HCT116 (cell line): Measurements from ENCODE around the gene RBM15B. TPM values are rescaled to one million over a fixed set of nuclear protein-coding genes. Genes with fewer than 3 reads are reported as not detected.

Source experiments
- ATAC-seq: fragments of 200-7000 bp; cut with Tn5 transposase; 2 replicates; pipeline ENCODE4 v1.9.1; 2020; ENCODE audit warnings: mild to moderate bottlenecking, moderate library complexity
- BruUV-seq: library from RNA; stranded (reverse); fragments of 400-500 nt; replicated peaks from 2 replicates; lab custom pipeline; 2021; lab: Mats Ljungman, UMichigan
- CTCF ChIA-PET: fragments of 300-600 bp; sonication (Branson Sonifier 250); formaldehyde crosslinking; loops from one replicate; lab custom pipeline; 2021; ENCODE audit warnings: antibody characterized with exemption; lab: Charles Lee
- POLR2A ChIA-PET: fragments of 300-600, 350-600 bp; sonication (Branson Sonifier 250); formaldehyde crosslinking; loops from one replicate; lab custom pipeline; 2021; ENCODE audit warnings: antibody characterized with exemption; lab: Charles Lee
- RAD21 ChIA-PET, 2 experiments: fragments of 300-600 bp; sonication (Branson Sonifier 250); formaldehyde crosslinking; loops; one replicate each; lab custom pipeline; 2023; ENCODE audit warnings: low total read pairs in 2 of 2; ENCODE audit not compliant: uncharacterized antibody in 2 of 2, unreplicated experiment in 2 of 2, low non-redundant PET in 1 of 2; lab: Charles Lee
- DNase-seq: peaks from one replicate; pipeline ENCODE4 v3.0.0-alpha.2; 2010; ENCODE audit warnings: low read depth, low spot score
- H2AFZ ChIP-seq: fragments of 200-600 bp; shearing (Covaris generic), sonication (generic); 2 replicates; pipeline ENCODE4 v1.6.1; 2017; ENCODE audit warnings: low read depth, mixed run types, mixed read lengths, antibody characterized with exemption, low read length; ENCODE audit not compliant: poor library complexity, severe bottlenecking
- H3K27ac ChIP-seq: 2 replicates; pipeline ENCODE4 v1.5.1; 2012; ENCODE audit warnings: low read depth, low read length
- H3K27me3 ChIP-seq: fragments of 200-600 bp; sonication (generic); 2 replicates; pipeline ENCODE4 v1.6.1; 2016; ENCODE audit warnings: mixed run types, low read length, mixed read lengths; ENCODE audit not compliant: insufficient read depth
- H3K36me3 ChIP-seq, 2 experiments: fragments of 200-500 bp in 1 of 2; fragments of 200-600 bp in 1 of 2; sonication (Bioruptor generic) in 1 of 2; sonication (generic) in 1 of 2; 2 replicates each; pipeline versions ENCODE4 v1.5.1 to v1.6.1; 2014 to 2016; ENCODE audit warnings: low read length in 2 of 2, inconsistent platforms in 1 of 2, mixed read lengths in 1 of 2, mixed run types in 1 of 2; ENCODE audit not compliant: insufficient read depth in 2 of 2, control insufficient read depth in 1 of 2
- H3K4me1 ChIP-seq, 2 experiments: fragments of 200-600 bp in 1 of 2; sonication (generic) in 1 of 2; 2 replicates each; pipeline versions ENCODE4 v1.5.1 to v1.6.1; 2012 to 2017; ENCODE audit warnings: low read length in 2 of 2, inconsistent platforms in 1 of 2, mild to moderate bottlenecking in 1 of 2, mixed read lengths in 1 of 2, mixed run types in 1 of 2, moderate library complexity in 1 of 2; ENCODE audit not compliant: insufficient read depth in 2 of 2, control insufficient read depth in 1 of 2
- H3K4me2 ChIP-seq: fragments of 200-600 bp; sonication (generic); 2 replicates; pipeline ENCODE4 v1.6.1; 2017; ENCODE audit warnings: mixed run types, low read length, mixed read lengths
- H3K4me3 ChIP-seq, 2 experiments: fragments of 200-600 bp in 1 of 2; sonication (generic) in 1 of 2; replicated peaks in 1 of 2; 2 replicates each; pipeline ENCODE4 v1.5.1; 2011 to 2016; ENCODE audit warnings: low read length in 2 of 2, control low read depth in 1 of 2, low read depth in 1 of 2, mild to moderate bottlenecking in 1 of 2, mixed read lengths in 1 of 2, mixed run types in 1 of 2
- H3K79me2 ChIP-seq: fragments of 200-600 bp; sonication (generic); 2 replicates; pipeline ENCODE4 v1.6.1; 2017; ENCODE audit warnings: mild to moderate bottlenecking, mixed run types, low read length, moderate library complexity, mixed read lengths; ENCODE audit not compliant: insufficient read depth
- H3K9ac ChIP-seq: fragments of 200-600 bp; sonication (generic); 2 replicates; pipeline ENCODE4 v1.6.1; 2016; ENCODE audit warnings: low read length, mixed read lengths
- H3K9me2 ChIP-seq: fragments of 200-600 bp; sonication (generic), shearing (Covaris generic); 2 replicates; pipeline ENCODE4 v1.6.1; 2017; ENCODE audit warnings: mixed run types, mild to moderate bottlenecking, moderate library complexity; ENCODE audit not compliant: insufficient read depth
- H3K9me3 ChIP-seq, 2 experiments: fragments of 200-500 bp in 1 of 2; fragments of 200-600 bp in 1 of 2; sonication (Bioruptor generic) in 1 of 2; sonication (generic) in 1 of 2; 2 replicates each; pipeline ENCODE4 v1.6.1; 2014 to 2017; ENCODE audit warnings: low read length in 2 of 2, mixed read lengths in 2 of 2, inconsistent platforms in 1 of 2, low read depth in 1 of 2, mild to moderate bottlenecking in 1 of 2, mixed run types in 1 of 2, moderate library complexity in 1 of 2; ENCODE audit not compliant: control insufficient read depth in 1 of 2, insufficient read depth in 1 of 2
- H4K20me1 ChIP-seq: fragments of 200-600 bp; sonication (generic), shearing (Covaris generic); 2 replicates; pipeline ENCODE4 v1.6.1; 2017; ENCODE audit warnings: mixed run types, mild to moderate bottlenecking, moderate library complexity; ENCODE audit not compliant: insufficient read depth
- CEBPB ChIP-seq: IDR thresholded peaks from 2 replicates; pipeline ENCODE4 v1.6.1; 2012; ENCODE audit warnings: low read depth
- EGR1 ChIP-seq: IDR thresholded peaks from 2 replicates; pipeline ENCODE4 v1.6.1; 2012; ENCODE audit warnings: low read depth
- ELF1 ChIP-seq: IDR thresholded peaks from 2 replicates; pipeline ENCODE4 v1.6.1; 2012; ENCODE audit warnings: low read depth, borderline replicate concordance
- EZH2 ChIP-seq: fragments of 200-600 bp; sonication (generic); IDR thresholded peaks from 2 replicates; pipeline ENCODE4 v1.6.1; 2017; ENCODE audit warnings: antibody characterized with exemption, mixed run types
- FOSL1 ChIP-seq: IDR thresholded peaks from 2 replicates; pipeline ENCODE4 v1.6.1; 2012; ENCODE audit warnings: low read depth
- JUND ChIP-seq: IDR thresholded peaks from 2 replicates; pipeline ENCODE4 v1.6.1; 2012
- SP1 ChIP-seq: IDR thresholded peaks from 2 replicates; pipeline ENCODE4 v1.6.1; 2012; ENCODE audit warnings: low read depth
- YY1 ChIP-seq: IDR thresholded peaks from 2 replicates; pipeline ENCODE4 v1.6.1; 2011; ENCODE audit warnings: low read length, low read depth, moderate library complexity, mild to moderate bottlenecking; ENCODE audit not compliant: insufficient replicate concordance; ENCODE audit errors: extremely low read depth
- ZNF274 ChIP-seq: fragments of 200-500 bp; sonication (Bioruptor generic); IDR thresholded peaks from 2 replicates; pipeline ENCODE4 v1.6.1; 2014; ENCODE audit warnings: mild to moderate bottlenecking, low read depth, low read length, inconsistent platforms
- intact Hi-C: fragments of 100-400 bp; cut with micrococcal nuclease; formaldehyde crosslinking; loops from 2 replicates; pipeline ENCODE4 v1.10.0; 2022
- total RNA-seq: library from RNA; stranded (reverse); gene quantifications from one replicate; pipeline ENCODE4 v1.2.1, GENCODE V29; 2021; ENCODE audit not compliant: unreplicated experiment
- TF ChIP-seq, protein P1 (sequence below): IDR thresholded peaks from 2 replicates; pipeline ENCODE4 v1.6.1; 2012
- TF ChIP-seq, protein P2 (sequence below): IDR thresholded peaks from 2 replicates; pipeline ENCODE4 v1.6.1; 2012; ENCODE audit warnings: low read depth
- TF ChIP-seq, protein P3 (sequence below): IDR thresholded peaks from 2 replicates; pipeline ENCODE4 v1.6.1; 2012
- TF ChIP-seq, protein P4 (sequence below), 3 experiments: fragments of 200-600 bp in 1 of 3; sonication (generic) in 1 of 3; IDR thresholded peaks in 2 of 3; conservative IDR thresholded peaks in 1 of 3; 2 replicates each; pipeline ENCODE4 v1.5.1; 2012 to 2017; ENCODE audit warnings: low read depth in 2 of 3, low read length in 2 of 3, antibody characterized with exemption in 1 of 3, borderline replicate concordance in 1 of 3, control low read depth in 1 of 3, mild to moderate bottlenecking in 1 of 3, mixed read lengths in 1 of 3, mixed run types in 1 of 3, moderate library complexity in 1 of 3; ENCODE audit not compliant: insufficient read depth in 1 of 3

The RBM15B gene
- total RNA-seq, 1 experiment from 2014 or later, result 24.1 TPM

DNA sequence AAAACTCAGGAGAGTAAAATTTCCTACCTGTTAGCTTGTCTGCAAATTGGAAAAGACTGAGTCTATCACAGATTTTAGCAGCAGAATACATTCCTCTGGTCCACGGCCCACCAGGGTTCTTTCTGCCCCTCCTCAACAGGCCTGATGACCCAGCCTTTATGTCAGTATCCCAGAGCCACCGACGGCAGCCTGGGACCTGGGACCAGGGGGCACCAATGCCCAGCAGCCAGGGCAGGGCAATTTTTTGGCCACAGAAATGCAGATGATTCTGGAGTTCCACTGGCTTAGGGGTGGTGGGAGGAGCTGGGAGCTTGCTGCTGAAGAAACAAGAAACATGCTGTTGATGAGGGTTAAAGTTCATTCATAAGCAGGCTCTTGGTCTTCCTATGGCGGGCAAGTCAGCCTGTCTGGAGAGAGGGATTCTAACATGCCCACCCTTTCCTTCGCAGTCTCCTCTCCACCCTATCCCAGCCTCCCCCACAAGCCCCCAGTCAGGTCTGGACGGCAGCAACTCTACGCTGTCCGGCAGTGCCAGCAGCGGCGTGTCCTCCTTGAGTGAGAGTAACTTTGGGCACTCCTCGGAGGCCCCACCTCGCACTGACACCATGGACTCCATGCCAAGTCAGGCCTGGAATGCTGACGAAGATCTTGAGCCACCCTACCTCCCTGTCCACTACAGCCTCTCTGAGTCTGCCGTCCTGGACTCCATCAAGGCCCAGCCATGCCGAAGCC lies 10.3 kb upstream of the RBM15B start:
- ChIA-PET CTCF (no interaction called here), RAD21 (no interaction called here), POLR2A (no interaction called here)
- DNase-seq, result no peak
- Histone ChIP-seq H3K27me3 (no peaks in the 10 kb centered on the region), H3K9me3 (no peaks in the 10 kb centered on the region), H3K9ac (no peak overlapping the region), H4K20me1 (no peaks in the 10 kb centered on the region), H3K4me1 (peaks cover 0 to 10% of the 10 kb centered on the region in 2 experiments; a peak in 2 of 4 replicates), H3K27ac (no peak overlapping the region), H3K4me3 (no peak overlapping the region), H3K9me2 (no peaks in the 10 kb centered on the region), H3K79me2 (peaks cover 21% of the 10 kb centered on the region), H3K4me2 (no peak overlapping the region), H2AFZ (no peak overlapping the region), H3K36me3 (no peaks in the 10 kb centered on the region)
- no TSS peak for BruUV-seq
- no peak for ATAC-seq
- intact Hi-C loops, result loop anchor here (10.0 kb wide), 1 partner anchor 1026 kb away; the partner anchor contains the start of genes CYB561D2, NPRL2 and TMEM115
- TF ChIP-seq, protein P1, sequence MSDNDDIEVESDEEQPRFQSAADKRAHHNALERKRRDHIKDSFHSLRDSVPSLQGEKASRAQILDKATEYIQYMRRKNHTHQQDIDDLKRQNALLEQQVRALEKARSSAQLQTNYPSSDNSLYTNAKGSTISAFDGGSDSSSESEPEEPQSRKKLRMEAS, result no peak

DNA sequence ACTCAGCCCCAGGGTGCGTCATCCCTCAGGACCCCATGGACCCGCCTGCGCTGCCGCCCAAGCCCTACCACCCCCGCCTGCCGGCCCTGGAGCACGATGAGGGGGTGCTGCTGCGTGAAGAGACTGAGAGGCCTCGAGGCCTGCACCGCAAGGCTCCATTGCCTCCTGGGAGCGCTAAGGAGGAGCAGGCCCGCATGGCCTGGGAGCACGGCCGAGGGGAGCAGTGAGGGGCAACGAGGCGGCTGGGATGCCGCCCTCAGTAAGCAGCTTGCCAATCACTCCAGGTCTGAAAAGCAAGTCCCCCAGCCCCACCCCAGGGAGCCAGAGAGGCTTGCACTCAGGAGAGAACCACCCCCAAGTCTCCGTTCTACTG lies 9.8 kb upstream of the RBM15B start:
- H3K4me2 ChIP-seq, result no peak overlapping the region
- H2AFZ ChIP-seq, result no peak overlapping the region
- H3K4me3 ChIP-seq, result no peak overlapping the region
- no peak overlapping the region for H3K27ac ChIP-seq
- no peaks in the 10 kb centered on the region for H3K9me3 ChIP-seq
- CTCF ChIA-PET, result no interaction called here
- DNase-seq, result no peak
- POLR2A ChIA-PET, result no interaction called here
- RAD21 ChIA-PET, result no interaction called here
- no peak overlapping the region for H3K9ac ChIP-seq
- H3K4me1 ChIP-seq, result peaks cover 3 to 15% of the 10 kb centered on the region in 2 experiments; a peak in 3 of 4 replicates
- no peaks in the 10 kb centered on the region for H4K20me1 ChIP-seq
- H3K79me2 ChIP-seq, result peaks cover 26% of the 10 kb centered on the region
- BruUV-seq, result no TSS peak
- intact Hi-C loops, result loop anchor here (10.0 kb wide), 1 partner anchor 1027 kb away; the partner anchor contains the start of genes CYB561D2, NPRL2 and TMEM115
- H3K36me3 ChIP-seq, result peaks cover 0 to 2% of the 10 kb centered on the region in 2 experiments; a peak in 1 of 4 replicates
- ATAC-seq, result no peak
- H3K27me3 ChIP-seq, result no peaks in the 10 kb centered on the region
- no peaks in the 10 kb centered on the region for H3K9me2 ChIP-seq
- TF ChIP-seq, protein P2, sequence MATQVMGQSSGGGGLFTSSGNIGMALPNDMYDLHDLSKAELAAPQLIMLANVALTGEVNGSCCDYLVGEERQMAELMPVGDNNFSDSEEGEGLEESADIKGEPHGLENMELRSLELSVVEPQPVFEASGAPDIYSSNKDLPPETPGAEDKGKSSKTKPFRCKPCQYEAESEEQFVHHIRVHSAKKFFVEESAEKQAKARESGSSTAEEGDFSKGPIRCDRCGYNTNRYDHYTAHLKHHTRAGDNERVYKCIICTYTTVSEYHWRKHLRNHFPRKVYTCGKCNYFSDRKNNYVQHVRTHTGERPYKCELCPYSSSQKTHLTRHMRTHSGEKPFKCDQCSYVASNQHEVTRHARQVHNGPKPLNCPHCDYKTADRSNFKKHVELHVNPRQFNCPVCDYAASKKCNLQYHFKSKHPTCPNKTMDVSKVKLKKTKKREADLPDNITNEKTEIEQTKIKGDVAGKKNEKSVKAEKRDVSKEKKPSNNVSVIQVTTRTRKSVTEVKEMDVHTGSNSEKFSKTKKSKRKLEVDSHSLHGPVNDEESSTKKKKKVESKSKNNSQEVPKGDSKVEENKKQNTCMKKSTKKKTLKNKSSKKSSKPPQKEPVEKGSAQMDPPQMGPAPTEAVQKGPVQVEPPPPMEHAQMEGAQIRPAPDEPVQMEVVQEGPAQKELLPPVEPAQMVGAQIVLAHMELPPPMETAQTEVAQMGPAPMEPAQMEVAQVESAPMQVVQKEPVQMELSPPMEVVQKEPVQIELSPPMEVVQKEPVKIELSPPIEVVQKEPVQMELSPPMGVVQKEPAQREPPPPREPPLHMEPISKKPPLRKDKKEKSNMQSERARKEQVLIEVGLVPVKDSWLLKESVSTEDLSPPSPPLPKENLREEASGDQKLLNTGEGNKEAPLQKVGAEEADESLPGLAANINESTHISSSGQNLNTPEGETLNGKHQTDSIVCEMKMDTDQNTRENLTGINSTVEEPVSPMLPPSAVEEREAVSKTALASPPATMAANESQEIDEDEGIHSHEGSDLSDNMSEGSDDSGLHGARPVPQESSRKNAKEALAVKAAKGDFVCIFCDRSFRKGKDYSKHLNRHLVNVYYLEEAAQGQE, result no peak
- TF ChIP-seq ZNF274 (no peak), EGR1 (no peak), CEBPB (no peak), JUND (no peak), ELF1 (no peak), EZH2 (no peak), FOSL1 (no peak), SP1 (no peak), YY1 (no peak)
- TF ChIP-seq, protein P3, sequence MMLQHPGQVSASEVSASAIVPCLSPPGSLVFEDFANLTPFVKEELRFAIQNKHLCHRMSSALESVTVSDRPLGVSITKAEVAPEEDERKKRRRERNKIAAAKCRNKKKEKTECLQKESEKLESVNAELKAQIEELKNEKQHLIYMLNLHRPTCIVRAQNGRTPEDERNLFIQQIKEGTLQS, result no peak
- TF ChIP-seq, protein P1, result no peak
- TF ChIP-seq, protein P4, sequence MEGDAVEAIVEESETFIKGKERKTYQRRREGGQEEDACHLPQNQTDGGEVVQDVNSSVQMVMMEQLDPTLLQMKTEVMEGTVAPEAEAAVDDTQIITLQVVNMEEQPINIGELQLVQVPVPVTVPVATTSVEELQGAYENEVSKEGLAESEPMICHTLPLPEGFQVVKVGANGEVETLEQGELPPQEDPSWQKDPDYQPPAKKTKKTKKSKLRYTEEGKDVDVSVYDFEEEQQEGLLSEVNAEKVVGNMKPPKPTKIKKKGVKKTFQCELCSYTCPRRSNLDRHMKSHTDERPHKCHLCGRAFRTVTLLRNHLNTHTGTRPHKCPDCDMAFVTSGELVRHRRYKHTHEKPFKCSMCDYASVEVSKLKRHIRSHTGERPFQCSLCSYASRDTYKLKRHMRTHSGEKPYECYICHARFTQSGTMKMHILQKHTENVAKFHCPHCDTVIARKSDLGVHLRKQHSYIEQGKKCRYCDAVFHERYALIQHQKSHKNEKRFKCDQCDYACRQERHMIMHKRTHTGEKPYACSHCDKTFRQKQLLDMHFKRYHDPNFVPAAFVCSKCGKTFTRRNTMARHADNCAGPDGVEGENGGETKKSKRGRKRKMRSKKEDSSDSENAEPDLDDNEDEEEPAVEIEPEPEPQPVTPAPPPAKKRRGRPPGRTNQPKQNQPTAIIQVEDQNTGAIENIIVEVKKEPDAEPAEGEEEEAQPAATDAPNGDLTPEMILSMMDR (IDR thresholded peaks at IDR 0.05 in 2 of 3, conservative IDR thresholded peaks at IDR 0.05 in 1 of 3; ENCODE audit: borderline replicate concordance in 1 of 3, insufficient read depth in 1 of 3, low read depth in 2 of 3, low read length in 2 of 3), result no peak
